ENCODE measurements around the gene CCNQ.

- TF ChIP-seq EZH2 (IDR thresholded peaks at IDR 0.05; ENCODE audit: low read depth) (no peak), CTCF (conservative IDR thresholded peaks at IDR 0.05) (no peak)
Observed at GRCh38 chrX:153626025-153626633, 27.2 kb upstream of the CCNQ start.
